ENCODE measurements around the gene ILKAP.

- TF ChIP-seq EZH2 (IDR thresholded peaks at IDR 0.05; ENCODE audit: borderline replicate concordance, low read depth, low read length, severe bottlenecking) (no peak), CTCF (IDR thresholded peaks at IDR 0.05; ENCODE audit: borderline replicate concordance, extremely low read depth, low read length, poor library complexity, severe bottlenecking) (no peak)
These were observed 74.9 kb downstream of the ILKAP start for GRCh38 chr2:238128534-238129001.

All from DND-41 (cell line).